NCI-H82 treated with DMSO at 0.1 percent for 48 hours (cell line): ENCODE results near the gene KLF3.
A peak's percentile ranks its signal among the peaks of the same experiment; 100 is the strongest.

ENCODE experiments used
- DNase-seq: peaks from one replicate; lab custom pipeline; 2025; ENCODE audit not compliant: unreplicated experiment; lab: John Stamatoyannopoulos, UW

The KLF3 gene

DNA sequence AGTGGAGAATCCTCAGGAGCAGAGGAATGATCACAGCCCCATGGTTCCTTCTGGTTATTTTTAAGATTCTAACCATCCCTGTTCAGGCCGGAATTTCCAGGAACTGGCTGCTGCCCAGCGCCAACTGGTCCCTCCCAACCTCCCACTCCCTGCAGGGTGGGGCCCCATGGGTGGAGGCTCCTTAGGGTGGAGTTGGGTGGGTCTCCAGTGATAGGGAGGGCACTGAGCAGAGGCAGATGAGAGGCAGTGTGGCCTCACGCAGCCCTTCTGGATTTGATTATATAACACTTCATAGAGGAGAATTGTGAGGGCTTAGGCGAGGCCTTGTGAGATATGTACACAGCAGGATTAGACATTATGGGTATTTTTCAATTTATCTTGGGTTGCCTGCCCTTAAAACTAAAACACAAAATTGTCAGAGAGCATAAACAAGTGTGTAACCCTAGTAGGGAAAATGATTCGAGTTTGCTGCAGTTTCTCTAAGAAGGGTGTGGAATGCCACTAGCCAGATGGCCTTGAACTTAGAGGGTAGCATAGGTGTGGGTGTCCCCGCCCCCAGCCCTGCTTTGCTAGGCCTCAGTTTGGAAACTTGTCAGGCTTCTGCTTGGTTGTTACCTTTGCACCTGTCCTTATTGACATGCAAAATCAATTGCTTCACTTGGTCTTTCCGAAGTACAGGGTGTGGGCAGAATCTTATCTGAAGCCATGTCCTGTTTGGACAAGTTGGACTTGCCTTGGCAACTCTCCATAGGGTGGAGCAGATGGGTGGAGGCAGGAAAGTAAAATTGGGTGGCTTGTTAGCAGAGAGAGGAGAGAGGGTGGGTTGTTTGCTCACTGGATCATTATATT is 9.4 kb downstream of the KLF3 start:
- DNase-seq = no peak

DNA sequence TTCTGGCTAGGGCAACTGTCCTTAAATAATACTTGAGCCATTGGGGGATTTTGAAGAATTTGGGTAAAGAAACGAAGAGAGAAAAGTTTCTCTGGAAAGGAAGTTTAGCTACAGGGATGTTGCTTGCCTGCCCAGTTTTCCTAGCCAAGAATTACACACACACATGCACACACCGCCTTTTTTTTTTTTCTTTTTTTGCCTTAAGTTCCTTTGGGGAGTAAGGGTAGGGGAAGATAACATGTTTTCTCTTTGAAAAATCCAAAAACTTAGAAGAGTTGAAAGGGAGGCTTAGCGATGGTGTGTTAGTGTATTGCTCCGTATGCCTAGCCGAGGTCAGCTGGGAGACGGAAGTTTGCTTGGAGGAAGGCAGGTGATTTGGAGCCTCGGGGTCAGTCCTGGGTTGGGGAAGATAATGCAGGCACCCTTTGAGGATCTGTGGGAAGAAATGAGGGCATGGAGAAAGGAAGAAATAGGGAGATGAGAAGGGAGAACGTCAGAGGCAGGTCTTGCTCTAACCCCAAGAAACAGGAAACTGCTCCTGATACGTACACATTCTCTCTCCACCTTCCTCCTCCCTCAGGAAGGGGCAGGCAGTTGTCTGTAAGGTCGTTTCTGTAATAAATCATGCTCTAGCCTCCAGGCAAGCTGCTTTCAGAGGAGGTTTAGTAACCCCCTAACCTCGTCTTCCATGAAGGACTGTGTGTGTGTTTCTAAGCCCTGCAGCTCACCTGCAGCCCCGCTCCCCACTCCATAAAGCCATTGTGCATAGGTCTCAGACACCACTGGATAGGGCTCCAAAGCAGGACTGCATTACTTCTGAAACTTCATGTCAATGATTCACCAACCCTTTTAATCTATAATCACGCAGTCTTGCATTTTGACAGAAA is 10.5 kb downstream of the KLF3 start:
- DNase-seq = no peak

DNA sequence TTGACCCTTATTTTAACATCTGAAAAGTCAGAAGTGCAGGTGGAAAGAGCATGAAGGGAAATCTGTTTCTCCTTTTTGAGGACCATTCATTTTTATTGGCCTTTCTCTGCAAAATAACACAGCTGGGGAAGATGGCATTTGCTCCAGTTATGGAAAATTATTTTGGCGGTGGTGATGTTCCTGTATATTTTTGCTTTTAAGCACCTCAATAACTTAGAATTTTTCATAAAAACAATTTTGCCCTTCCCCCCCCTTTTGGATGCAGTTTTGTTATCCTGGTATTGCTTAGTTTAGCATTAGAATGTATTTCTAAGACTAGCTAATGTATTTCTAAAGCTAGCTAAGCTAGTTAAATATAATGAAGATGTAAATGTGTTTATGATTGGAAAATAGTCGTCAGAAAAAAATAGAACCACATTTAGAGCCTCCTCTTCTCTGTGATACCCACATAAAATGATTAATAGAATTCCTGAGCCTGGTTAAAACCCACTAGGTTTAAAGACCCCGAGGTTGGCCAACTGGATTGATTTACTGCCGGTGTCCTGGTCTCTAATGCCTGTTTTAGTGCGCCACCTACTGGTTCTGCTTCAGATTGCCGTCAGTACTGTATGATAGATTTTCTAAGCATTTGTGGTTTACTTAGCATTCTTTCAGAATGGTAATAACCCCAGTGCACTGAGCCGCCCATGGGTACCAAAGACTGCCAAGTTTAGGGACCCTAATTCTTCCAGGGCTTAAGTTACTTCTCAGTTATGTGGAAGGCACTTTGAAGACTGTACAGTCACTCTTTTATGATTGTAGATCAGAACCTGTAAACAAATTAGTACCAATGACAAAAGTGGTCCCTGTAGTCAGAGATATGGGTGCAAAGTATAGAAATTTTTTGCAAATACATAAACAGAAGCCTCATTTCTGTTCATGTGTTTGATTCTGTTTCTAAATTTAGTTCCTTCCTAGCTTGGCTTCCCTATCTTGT is 11.4 kb downstream of the KLF3 start:
- DNase-seq = peak; percentile 21

DNA sequence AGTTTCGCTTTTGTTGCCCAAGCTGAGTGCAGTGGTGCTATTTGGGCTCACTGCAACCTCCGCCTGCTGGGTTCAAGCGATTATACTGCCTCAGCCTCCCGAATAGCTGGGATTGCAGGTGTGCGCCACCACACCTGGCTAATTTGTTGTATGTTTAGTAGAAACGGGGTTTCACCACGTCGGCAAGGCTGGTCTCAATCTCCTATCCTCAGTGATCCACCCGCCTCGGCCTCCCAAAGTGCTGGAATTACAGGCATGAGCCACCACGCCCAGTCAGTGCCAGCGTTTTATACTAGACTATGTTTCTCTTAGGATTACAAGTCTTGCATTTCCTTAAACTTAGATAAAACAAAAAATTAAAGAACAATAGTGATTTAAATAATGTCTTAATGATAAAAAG is 13.0 kb downstream of the KLF3 start:
- DNase-seq = no peak

DNA sequence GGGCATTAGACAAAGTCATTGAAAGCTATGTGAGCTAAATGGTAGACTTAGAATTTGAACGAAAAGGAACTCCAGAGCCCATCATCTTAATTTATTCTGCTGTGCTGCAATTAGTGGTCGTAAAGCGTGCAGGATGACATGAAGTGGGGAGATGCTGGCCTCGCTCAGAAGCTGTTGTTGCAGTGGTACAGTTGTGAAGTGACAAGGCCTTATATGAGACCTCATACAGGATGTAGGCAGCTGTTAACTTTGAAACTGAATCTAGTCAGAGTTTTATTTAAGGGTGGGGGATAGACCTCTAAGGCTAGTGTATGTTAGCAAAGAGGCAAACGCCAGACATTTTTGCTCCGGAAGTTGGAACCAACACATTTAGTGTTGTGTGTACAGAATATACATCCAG is 13.4 kb downstream of the KLF3 start:
- DNase-seq = no peak

DNA sequence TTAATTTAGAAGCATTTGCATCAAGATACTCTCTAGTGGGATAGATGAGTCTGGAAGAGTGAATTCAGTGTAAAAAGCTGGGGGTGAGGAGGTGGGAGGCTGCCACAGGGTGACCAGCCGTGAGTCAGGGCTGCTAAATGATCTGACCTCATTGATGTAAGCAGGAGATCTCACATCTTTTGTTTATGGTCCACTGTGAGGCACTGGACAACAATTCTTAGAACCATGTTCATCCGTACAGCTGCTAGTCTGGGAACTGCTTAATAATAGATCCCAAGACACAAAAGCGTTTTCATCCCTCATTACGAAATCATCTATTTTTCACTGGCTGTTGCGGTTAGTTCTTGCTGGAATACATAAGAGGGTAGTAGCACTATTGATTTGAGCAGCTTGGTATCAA is 14.1 kb downstream of the KLF3 start:
- DNase-seq = no peak

DNA sequence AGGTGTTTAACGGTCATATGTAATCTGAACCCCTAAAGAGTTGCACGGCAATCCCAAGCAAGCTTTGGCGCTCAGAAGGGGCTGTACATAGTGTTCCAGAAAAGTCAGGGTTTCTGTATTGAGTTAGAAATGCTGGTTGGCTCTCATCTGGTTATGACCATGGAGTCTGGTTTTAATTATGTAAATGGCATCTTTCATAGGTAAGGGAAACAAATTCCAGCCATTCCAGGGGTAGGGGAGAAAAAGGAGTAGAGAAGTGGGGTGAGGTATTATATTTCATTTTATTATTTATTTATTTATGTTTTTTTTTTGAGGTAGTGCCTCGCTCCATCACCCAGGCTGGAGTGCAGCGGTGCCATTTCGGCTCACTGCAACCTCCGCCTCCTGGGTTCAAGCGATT is 15.9 kb downstream of the KLF3 start:
- DNase-seq = no peak

DNA sequence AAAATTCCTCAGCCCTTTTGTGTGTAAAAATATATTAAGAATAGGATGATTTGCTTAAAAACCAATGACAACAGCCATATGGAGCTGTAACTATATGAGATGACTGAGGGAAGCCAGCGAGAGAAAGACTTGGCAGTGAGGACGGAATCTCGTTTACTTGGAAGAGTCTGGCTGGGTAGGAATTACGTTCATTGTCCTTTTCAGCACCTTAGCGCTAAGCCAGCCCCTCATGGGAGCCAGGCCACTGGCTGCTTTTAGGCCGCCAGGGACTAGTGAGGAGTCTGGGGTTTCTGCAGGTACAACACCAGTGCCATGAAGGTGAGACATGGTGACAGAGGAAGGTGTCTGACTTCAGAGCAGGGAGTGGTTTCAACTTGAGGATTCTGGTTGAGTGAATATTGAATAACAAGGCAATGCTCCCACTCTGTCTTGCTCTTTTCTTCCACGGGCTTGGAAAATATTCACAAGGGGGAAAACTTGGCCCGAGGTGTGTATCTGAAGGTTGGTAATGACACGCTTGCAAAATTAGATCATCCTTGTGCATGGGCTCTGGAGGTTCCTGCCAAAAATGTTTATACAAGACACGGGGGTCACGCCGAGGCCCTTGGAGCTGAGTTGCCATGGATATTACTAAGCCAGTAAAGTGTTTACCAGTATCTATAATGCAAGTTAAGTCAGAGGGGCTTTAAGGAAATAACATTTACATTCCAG is 17.4 kb downstream of the KLF3 start:
- DNase-seq = no peak

DNA sequence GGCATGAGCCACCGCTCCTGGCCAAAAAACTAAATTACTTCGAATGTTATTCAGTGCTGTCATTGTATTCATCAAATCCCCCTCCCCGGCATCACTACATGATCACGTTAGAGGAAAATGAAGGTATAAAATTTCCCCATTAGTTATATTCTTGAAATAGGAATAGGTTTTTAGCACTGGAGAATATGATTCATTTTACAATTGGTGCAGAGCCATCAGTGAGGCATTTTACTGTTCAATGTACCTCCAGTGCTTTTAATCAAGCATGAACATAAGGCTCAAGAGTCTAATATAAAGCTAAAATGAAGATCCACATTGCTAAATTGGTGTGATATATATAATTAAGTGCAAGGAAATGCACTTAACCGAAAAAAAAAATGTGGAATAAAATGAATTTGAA is 18.3 kb downstream of the KLF3 start:
- DNase-seq = no peak

DNA sequence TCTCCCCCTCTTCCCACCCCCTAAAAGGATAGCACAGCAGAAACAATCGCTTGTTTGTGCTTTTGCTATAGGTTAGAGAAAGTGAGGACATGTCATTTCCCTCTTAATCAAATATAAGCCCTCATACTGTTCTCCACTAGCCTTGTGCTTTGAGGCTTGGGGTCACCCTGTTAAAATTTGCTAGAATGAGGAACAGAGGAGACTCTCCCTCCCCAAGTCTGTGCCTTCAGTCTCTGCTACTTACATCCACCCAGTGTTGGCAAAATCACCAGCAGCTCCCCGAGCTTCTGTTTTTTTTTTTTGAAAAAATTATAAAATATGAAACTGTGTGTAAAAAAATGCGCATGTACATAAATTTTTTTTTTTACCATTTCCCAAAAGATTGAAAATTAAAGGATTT is 19.3 kb downstream of the KLF3 start:
- no peak for DNase-seq

DNA sequence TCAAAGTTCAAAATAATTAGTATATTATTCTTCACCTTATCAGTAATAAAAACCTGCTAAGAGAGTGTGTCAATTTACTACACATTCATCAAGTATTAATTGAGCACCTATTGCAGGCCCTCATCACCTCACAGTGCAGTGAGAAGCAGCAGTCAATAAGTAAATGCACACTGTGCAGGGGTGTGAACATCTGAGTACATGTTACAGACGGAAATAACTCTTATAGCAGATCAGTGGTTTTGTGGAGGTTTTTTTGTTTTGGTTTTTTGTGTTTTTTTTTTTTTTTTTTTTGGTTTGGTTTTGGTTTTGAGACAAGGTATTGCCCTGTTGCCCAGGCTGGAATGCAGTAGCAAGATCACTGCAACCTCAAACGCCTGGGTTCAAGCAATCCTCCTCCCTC is 20.3 kb downstream of the KLF3 start:
- DNase-seq = no peak

DNA sequence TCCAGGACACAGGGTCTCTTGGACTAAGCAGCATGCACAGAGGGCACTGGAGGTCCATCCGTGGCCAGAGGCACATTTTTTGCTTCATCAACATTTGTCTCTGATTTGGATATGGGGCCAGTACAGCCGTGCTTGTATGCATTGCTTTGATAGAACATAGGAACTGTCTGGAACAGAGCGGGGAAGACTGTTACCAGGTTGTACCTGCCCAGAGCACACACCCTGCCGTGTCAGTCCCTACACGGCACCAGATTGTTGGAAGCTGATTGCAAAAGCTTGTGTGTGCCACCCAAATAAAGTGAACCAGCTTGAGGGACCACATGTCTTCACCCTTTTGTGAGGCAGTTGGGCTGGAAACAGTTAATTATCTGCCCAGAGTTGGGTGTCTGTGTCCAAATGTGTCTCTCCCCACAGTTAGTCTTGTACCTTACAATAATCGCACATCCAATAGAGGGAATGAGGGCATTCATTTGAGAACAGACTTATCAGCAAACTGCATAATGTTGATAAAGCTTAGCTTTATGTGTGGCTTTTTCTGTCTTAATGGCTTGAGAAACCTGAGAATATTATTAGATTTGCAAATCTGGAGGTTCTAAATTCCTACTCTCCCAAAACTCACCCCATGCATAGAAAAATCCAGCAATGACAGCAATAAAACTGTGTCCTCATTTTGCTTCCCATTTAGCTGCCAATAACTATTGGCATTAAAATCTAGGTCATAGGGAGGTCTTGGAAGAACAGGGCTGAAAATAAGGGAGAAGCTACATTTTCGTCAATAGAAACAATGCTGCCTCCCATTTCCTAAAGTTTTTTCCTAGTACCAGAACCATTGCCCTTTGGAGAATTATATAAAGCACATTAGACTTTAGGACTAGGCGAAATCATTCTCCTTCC is 21.2 kb downstream of the KLF3 start:
- no peak for DNase-seq

DNA sequence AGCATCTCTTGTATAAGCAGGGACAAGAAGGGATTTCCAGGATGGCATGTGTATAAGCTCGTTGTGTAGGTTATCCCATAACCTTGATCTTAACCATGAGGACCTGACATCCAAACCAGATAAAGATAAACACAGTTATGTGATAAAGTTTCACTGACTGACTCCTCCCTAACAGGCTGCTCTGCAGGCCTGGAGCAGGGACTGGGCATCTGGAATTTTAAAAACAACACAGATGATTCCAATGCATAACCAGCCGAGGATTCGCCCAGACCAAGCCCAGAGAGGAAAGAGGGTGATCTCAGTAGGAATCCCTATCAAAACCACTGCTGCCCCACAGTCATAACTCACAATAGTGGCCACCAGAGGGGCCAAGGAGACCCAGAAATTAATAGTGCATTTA is 22.7 kb downstream of the KLF3 start:
- DNase-seq = no peak

DNA sequence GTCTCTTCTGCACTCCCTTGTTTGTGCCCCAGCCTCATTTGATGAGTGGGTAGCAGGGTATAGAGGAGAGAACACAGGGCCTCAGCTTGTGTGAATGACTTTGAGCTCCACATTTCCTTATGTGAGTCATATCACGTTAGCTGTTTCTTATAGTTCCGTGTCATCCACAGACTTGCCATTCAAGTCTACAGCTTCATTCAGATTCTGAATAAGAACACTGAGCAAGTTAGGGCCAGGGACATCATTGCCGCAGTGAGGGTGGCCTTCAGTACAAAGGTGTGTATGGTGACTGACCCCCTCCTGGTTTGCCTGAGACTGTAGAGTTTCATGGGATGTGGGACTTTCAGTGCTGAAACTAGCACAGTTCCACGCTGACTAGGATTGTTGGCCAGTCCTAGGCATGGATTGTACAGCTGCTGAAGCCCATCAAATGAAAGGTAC is 23.6 kb downstream of the KLF3 start:
- no peak for DNase-seq

DNA sequence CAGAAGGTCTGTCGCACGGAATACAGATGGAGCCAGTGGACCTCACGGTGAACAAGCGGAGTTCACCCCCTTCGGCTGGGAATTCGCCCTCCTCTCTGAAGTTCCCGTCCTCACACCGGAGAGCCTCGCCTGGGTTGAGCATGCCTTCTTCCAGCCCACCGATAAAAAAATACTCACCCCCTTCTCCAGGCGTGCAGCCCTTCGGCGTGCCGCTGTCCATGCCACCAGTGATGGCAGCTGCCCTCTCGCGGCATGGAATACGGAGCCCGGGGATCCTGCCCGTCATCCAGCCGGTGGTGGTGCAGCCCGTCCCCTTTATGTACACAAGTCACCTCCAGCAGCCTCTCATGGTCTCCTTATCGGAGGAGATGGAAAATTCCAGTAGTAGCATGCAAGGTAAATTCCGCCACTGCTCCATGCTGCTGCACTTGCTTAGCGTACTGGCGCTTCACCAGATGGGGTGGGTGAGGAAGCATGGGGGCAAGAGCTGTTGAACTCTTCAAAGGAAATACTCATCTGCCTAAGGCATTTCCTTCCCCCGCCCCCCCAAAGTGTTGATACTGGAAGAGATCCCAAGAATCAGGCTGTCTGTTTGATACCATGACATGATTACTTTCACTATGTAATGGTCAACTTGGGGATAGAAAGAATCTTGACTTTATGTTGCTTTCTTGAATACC is 24.8 kb downstream of the KLF3 start:
- DNase-seq = no peak

DNA sequence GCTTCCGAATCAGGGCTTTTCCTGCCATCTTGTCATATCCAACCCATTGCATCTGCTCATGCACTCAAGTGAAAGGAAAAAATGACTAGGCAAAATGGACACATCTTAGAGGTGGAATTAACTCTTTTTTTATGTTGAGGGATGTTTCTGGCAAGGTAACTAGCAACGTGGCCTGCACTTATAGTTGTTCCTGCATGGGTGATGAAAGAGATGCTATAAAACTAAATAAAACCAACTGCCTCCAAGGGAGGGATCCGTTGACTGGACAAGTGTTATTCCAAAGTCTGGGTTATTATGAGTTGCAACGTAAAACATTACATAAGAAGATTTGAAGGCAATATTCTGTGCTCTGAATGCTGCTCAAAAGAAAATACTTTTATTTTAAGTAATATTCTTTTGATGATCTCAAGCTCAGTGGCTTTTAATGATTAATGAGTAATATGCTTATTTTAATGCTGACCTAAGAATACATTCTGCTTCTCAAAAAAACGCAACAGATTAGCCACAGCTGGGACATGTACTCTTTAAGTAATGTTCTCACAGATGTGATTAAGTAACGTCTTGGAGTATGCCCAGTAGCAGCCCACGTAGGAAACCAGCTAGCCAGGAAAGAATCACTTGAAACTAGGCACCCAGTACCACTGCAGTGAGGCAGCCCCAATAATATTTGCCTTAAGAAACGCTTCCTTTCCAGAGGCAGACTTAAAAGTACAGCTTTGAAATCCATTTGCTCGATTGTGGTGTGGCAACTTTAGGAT is 27.4 kb downstream of the KLF3 start:
- DNase-seq = no peak

DNA sequence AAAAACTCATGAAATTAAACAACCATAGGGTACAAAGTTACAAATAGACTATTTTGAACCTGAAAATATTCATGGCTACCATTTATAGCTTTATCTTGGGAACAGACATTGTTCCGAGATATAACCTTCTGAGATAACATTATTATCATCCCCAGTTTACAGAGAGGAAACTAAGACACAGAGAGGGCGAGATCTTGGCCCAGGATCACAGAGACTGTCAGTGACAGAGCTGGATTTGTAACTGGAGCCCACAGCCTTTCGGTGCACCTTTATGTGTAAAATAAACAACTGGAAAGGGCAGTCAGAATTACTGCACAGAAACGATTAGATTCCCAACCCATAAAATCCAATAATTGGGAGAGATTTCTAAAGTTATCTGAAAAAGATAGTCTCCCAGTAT is 28.4 kb downstream of the KLF3 start:
- DNase-seq = no peak

DNA sequence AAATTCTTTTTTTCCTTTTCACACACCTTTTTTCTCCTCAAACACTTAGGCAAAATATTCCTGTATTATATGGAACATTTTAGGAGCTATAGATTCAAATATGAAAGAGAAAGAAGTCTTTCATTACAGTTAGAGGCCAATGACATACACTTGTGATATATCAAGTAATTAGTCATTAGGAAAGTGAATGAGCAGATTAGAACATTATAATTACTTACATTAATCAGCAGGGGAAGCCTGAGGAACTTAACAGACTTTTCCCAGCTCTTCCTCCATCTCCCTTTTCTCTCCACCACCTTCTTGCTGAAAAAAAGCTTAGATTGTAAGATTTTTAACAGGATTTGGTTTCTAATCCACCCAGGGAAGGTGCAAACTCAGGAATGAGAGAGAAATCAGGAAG is 29.6 kb downstream of the KLF3 start:
- DNase-seq = no peak
